ENCODE data around the gene PDAP1. TPM values are rescaled to one million over a fixed set of nuclear protein-coding genes. Genes with fewer than 3 reads are reported as not detected.
"Not testable (repeated sequence)": the region's sequence is repeated elsewhere in the genome, so short reads cannot be mapped to it uniquely, and the experiment has no call there.

Gene PDAP1
- total and polyA plus RNA-seq, 10 of the 15 experiments (the other 5 are each of a cell fraction or from before 2014, with no cell fraction given): 6.6 to 200 (median 87.7) TPM

- in situ Hi-C loops (cut with MboI) (no loop called here), intact Hi-C loops (cut with micrococcal nuclease; ENCODE audit: unreplicated experiment) (no loop called here)
- Histone ChIP-seq H3K27me3 (replicated peaks in 1 of 2; ENCODE audit: control insufficient read depth in 2 of 2, insufficient read depth in 2 of 2, low read length in 1 of 2) (no peaks in the 10 kb centered on the region), H3K4me3 (no peak overlapping the region), H3K36me3 (ENCODE audit: control insufficient read depth in 2 of 2, insufficient read depth in 2 of 2, low read length in 1 of 2) (peaks cover 23 to 24% of the 10 kb centered on the region in 2 experiments), H3K9me3 (replicated peaks; ENCODE audit: control insufficient read depth, insufficient read depth, low read length) (no peaks in the 10 kb centered on the region), H3K4me2 (ENCODE audit: control insufficient read depth, insufficient read depth) (no peak overlapping the region), H4K20me1 (ENCODE audit: control insufficient read depth, insufficient read depth) (no peaks in the 10 kb centered on the region), H3K27ac (ENCODE audit: control insufficient read depth, insufficient read depth) (no peak overlapping the region), H3K79me2 (ENCODE audit: control insufficient read depth, insufficient read depth, low read length) (no peaks in the 10 kb centered on the region), H3K4me1 (ENCODE audit: control insufficient read depth, insufficient read depth, low read length) (no peaks in the 10 kb centered on the region), H3K9ac (ENCODE audit: control insufficient read depth, insufficient read depth, low read length) (no peak overlapping the region), H2AFZ (ENCODE audit: control insufficient read depth, low read depth, low read length) (no peak overlapping the region)
- TF ChIP-seq TBL1XR1 (IDR thresholded peaks at IDR 0.05; ENCODE audit: low read depth, low read length) (no peak), POLR2A (IDR thresholded peaks at IDR 0.05; ENCODE audit: low read depth, low read length) (peak; percentile 56)
- WGBS (ENCODE audit: insufficient coverage, insufficient replicate concordance, low lambda C conversion rate, missing lambda C conversion rate): 97% methylated on average over 9 of the region's 9 CpGs
- ATAC-seq (no peak; the same call in 2 of the 3 replicates), FAIRE-seq (no peak), DNase-seq (ENCODE audit: low read depth, low spot score) (no peak)
- RAD21 ChIA-PET (ENCODE audit: unreplicated experiment): no interaction called here
- POLR2A ChIA-PET: no interaction called here
- CTCF ChIA-PET: no interaction called here
- BruUV-seq (replicated peaks): no TSS peak
- SMC1A ChIA-PET (ENCODE audit: uncharacterized antibody, unreplicated experiment): no interaction called here
Measured at GRCh38 chr7:99418260-99418659, 9.9 kb upstream of the PDAP1 start.

- TF ChIP-seq RAD21 (IDR thresholded peaks at IDR 0.05; ENCODE audit: insufficient read depth, low read depth, low read length): peak; percentile 51
- TF ChIP-seq ZBTB33 (IDR thresholded peaks at IDR 0.05): peak; percentile 97
- peak; percentile 34 to 68 (median 41) for TF ChIP-seq CTCF (IDR thresholded peaks at IDR 0.05 in 2 of 3, conservative IDR thresholded peaks at IDR 0.05 in 1 of 3; ENCODE audit: control insufficient read depth in 2 of 3, extremely low read depth in 1 of 3, insufficient read depth in 1 of 3, low read depth in 3 of 3, low read length in 3 of 3)
- H3K27ac ChIP-seq (ENCODE audit: control insufficient read depth, insufficient read depth); H3K79me2 ChIP-seq (ENCODE audit: control insufficient read depth, insufficient read depth, low read length); H2AFZ ChIP-seq (ENCODE audit: control insufficient read depth, low read depth, low read length); BruUV-seq (replicated peaks); H3K4me3 ChIP-seq; H3K4me2 ChIP-seq (ENCODE audit: control insufficient read depth, insufficient read depth); intact Hi-C loops (cut with micrococcal nuclease; ENCODE audit: unreplicated experiment); H3K27me3 ChIP-seq (replicated peaks in 1 of 2; ENCODE audit: control insufficient read depth in 2 of 2, insufficient read depth in 2 of 2, low read length in 1 of 2); in situ Hi-C loops (cut with MboI); DNase-seq (ENCODE audit: low read depth, low spot score); H3K9ac ChIP-seq (ENCODE audit: control insufficient read depth, insufficient read depth, low read length); H4K20me1 ChIP-seq (ENCODE audit: control insufficient read depth, insufficient read depth); H3K4me1 ChIP-seq (ENCODE audit: control insufficient read depth, insufficient read depth, low read length); H3K9me3 ChIP-seq (replicated peaks; ENCODE audit: control insufficient read depth, insufficient read depth, low read length); FAIRE-seq: not testable (repeated sequence)
- CTCF ChIA-PET: interaction anchor here (0.6 to 1.6 kb wide), 5 partner anchors 49 to 170 kb away, joined by 3 to 4 read pairs (median 3); no protein-coding TSS in a partner anchor
- POLR2A ChIA-PET: interaction anchor here (0.5 to 0.9 kb wide), 2 partner anchors 23 to 638 kb away, joined by 3 to 9 read pairs; partner anchors contain the start of genes CPSF4 and PTCD1
- RAD21 ChIA-PET (ENCODE audit: unreplicated experiment): interaction anchor here (1.0 to 1.2 kb wide), 2 partner anchors 50 to 54 kb away, joined by 3 read pairs; no protein-coding TSS in a partner anchor
- H3K36me3 ChIP-seq (ENCODE audit: control insufficient read depth in 2 of 2, insufficient read depth in 2 of 2, low read length in 1 of 2): peaks cover 29 to 32% of the 10 kb centered on the region in 2 experiments
- ATAC-seq: peak; percentile 33; the same call in 1 of the 3 replicates
- SMC1A ChIA-PET (ENCODE audit: uncharacterized antibody, unreplicated experiment): interaction anchor here (1.1 to 1.4 kb wide), 2 partner anchors 8 to 54 kb away, joined by 3 read pairs; no protein-coding TSS in a partner anchor
- WGBS (ENCODE audit: insufficient coverage, insufficient replicate concordance, low lambda C conversion rate, missing lambda C conversion rate): 66% methylated on average over 17 of the region's 17 CpGs
Measured at GRCh38 chr7:99415513-99416127, 7.2 kb upstream of the PDAP1 start.
